ENCODE data around the gene MARCO.
"Not testable (repeated sequence)": the region's sequence is repeated elsewhere in the genome, so short reads cannot be mapped to it uniquely, and the experiment has no call there.

The MARCO gene

DNA sequence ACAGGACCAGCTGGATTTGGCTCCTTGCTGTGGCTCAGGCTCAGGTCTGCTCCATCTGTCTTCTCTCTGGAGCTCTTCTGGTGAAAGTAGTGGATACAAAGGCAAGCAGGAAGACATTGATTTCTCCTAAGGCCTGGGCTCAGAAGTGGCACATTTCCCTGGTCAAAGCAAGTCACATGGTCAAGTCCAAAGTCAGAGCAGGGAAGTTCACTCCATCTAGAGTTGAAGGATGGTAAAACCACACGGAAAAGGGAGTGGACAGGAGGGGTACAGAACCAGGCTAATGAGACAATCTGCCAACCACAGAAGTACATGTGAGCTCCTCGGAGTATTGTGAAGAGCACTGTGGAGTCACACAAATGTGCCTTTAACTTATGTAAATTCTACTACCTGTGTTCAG is 66.1 kb downstream of the MARCO start:
- DNase-seq = no peak

- no peak for DNase-seq
Observed at GRCh38 chr2:119009110-119009509, 67.1 kb downstream of the MARCO start.

GRCh38 chr2:119010336-119010735 is 68.3 kb downstream of the MARCO start:
- DNase-seq = no peak

DNA sequence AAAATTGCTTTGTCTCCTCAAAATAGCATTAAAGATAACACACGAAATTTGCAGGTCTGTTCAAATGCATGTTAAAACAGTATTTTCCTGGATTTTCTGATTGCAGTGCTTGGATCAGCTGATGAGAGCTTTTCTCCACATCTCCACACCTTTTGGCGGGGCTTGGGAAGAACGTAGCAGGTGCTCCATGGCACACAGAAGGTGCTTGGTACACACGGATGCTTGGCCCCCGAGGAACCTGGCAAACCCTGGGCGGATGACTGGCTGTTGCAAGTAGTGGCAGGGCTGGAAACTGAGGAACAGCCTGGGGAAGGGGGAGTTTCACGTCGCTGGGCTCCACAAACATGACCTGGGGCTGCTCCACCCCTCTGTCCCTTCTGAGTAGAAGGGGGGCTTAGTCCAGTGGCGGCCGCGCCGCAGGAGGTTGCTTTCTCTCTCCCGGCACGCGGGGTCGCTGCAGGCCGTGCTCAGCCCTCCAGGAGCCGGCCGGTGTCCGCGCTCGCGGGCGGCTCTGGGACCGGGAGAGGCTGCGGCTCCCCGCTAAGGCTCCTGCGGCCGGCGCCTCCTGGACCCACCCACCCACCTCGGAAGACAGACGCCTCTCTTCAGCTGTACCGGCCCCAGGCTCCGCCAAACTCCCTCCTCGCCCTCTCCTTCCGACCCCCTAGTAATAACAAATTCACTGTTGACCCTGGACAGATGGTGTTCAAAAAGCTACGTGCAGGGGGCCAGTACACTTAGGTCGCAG is 69.3 kb downstream of the MARCO start:
- DNase-seq = peak; percentile 8

DNA sequence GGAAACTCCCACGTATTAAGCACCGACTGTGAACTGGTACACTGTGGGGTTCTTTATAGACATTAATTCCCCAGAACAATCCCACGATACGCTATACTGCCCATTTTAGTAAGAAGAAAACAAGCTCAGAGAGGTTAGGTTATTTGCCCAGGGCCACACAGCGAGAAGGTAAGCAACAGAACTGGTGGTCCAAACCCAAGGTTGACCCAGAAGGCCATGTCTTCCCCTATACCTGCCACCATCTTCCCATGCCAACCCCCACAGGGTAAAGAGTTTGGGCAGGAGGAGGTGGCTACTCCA is 69.9 kb downstream of the MARCO start:
- no peak for DNase-seq

GRCh38 chr2:119012345-119013301 is 70.6 kb downstream of the MARCO start:
- DNase-seq = no peak

DNA sequence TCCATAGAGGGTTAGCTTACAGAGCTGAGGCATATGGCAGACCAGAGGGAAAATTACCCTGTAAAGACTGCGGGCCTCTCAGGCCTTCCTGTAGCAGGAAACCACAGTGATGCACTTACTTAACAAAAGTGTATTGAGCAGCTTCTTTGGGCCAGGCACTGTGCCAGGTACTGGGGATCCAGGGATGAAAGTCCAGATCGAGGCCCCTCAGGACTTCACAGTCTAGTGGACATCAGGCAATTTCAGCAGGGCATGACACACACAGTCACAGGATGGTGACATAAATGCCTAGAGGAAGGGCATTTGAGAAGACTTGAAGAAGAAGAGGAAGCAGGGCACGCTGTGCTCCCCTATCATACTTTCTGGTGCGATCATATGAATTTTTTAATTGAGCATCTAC is 71.7 kb downstream of the MARCO start:
- no peak for DNase-seq

DNA sequence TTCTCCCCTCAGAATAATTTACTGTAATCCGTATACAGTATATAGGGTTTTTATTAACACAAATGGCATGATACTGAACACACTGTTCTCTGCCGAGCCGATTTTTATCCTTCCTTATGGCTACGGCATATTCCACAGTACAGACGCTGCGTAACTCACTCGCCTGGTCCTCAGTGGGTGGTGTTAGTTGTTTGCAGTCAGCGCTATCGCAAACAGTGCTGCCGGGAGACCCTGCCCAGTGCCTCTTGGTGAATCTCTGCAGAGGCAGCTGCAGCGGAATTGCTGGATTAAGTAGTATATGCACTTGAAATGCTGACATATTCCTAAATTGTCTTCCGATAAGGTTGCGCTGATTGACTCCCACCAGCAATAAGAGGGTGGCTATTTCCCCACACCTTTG is 73.9 kb downstream of the MARCO start:
- no peak for DNase-seq

DNA sequence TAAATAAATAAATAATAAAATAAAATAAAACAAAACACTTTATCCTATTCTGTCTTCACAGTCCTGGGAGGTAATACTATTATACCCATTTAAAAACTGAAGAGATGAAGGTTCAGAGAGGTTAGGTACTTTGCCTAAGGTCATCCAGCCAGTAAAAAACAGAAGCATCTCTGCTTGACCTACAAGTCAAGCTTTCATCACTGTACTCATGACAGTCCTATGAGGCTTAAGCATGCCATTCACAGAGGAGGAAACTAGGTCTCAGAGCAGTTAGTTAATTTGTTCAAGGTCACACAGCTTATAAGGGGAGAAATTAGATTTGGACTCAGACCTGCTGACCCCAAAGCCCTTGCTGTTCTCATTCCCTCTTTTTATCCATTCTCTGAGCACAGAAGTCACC is 77.5 kb downstream of the MARCO start:
- DNase-seq = no peak

GRCh38 chr2:119022678-119023077 is 80.7 kb downstream of the MARCO start:
- no peak for DNase-seq

DNA sequence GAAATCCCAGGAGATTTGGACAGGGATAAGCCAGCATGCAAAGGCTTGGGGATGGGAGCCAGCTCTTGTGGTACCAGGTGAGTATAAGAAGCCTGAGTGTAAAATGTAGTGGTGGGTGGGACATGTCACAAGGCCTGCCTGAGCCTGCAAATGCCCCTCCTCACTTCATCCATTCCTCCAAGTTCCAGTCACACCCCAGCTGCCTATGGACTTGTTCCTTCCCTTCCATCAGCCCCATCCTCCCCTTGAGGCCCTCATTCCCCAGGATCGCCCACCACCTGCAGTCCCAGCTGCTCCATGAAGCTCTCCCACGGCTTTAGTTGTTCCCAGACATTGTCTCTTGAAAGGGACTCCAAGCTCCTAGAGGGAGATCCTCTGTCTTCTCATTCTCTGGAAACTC is 81.5 kb downstream of the MARCO start:
- DNase-seq = no peak

GRCh38 chr2:119024152-119024551 is 82.2 kb downstream of the MARCO start:
- DNase-seq = no peak

DNA sequence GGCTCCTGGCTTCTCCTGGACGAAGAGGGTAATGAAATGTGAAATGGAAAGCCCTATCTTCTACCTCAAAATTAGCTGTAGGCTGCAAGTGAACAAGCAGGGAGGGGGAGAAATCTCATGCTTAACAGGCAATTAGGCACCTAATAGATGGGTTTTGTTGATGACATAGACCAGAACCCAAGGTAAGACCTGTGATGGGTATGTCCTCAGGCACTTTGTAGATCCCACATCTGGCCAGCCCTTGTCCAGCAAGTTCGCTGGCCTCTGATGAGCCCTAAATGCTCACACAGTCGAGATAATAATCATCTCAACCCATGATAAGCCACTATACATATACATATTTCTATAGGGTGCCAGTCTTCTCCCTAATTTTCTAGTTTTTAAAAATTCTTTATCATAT is 82.6 kb downstream of the MARCO start:
- no peak for DNase-seq

- no peak for DNase-seq
Observed at GRCh38 chr2:119025013-119025412, 83.0 kb downstream of the MARCO start.

DNA sequence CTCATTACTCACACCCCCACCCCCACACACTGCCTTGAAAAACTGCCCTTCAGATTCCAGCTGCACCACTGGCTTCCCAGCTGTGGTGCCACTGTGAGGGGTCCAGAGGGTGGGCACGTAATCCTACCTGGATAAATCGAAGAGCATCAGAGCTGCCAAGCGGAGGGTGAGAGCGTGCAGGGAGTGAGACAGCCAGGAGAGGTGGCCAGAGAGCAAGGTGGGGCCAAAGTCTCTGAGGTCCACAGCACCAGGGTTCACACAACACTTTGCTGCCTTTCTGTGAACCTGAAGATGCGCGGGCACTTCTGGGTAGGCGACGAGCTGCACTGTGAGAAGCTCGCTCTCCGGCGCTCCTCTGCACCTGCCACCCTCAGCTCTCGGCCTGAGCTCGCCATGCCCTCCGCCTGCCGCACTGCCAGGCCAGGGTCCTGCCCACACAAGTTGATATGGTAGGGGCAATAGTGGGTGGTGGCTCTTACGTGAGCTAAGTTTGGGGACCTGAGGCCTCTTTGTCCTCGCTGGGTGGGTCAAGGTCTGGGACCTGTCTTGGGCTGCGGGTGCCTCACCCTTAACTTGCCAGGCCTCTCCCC is 83.9 kb downstream of the MARCO start:
- DNase-seq = no peak

DNA sequence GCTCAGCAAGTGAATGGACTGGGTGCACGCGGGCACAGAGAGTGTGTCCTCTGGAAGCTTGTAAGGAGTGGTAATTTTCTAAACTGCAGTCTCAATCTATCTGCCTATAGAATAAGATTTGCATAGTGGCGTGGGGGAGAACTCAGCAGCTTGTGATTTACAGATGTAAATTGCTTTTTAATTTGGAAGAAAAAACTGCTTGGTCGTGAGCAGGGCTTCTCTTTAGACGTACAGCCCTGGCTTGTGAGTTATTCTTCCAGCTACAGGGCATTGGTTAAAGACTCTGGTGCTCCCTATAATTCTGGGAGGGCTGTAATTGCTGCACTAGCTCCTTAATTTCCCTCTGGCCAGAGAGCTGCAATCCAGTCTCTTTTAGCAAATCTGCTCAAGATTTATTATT is 84.9 kb downstream of the MARCO start:
- DNase-seq = no peak

DNA sequence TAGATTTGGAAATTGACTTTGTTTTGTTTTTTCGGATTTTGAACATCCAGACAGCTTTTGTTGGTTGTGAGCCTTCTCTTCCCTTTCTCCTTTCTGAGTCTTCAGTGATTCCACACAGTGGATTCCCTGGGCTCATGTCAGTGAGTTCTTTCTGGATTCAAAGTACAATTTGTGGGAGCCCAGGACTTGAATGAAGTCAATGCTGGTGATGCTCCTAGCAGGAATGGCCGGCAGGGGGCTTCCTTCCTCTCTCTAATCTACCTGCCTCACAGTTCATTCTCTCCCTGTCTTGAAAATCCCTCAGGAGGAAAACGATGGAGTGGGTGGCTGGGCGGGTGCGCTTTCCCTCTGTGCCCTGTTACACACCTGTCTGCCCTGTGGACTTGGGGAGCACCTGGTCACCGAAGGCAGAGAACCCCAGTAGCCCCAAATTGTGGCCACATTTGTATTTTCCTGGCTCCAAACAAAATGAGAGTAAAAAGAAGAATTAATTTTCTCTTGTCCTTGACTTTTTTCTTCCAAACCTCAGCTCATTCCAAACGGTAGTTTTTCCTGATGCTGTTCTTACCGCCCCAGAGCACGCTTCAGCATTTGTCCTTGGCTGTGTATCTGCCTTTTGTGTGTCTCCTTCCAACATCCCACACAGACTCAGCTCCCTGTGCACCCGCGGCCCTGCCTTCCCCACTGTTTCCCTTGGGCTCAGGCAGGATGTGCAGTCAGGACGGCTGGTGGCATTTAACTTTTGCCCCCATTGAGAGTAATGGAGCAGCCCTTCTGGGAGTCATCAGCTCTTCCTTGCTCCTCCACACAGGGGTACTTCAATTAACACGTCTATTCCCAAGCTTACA is 86.6 kb downstream of the MARCO start:
- DNase-seq = no peak

DNA sequence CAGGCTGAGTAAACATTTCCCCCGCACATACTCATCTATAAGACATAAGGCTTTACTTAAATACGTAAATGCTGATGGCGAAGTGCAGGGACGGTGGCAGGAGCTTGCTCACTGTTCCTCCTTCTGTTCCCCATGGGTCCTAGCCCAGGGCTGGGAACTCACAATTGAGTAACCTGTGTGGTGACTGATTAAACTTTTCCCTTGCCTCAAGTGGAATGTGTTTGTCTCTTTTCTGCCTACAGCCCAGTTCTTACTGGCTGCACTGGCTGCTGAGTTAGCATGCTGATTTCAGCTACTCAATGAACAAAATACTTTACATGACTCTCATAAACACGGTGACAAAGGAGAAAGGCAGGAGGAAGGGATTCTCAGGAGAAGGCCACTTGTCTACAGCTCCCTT is 87.3 kb downstream of the MARCO start:
- DNase-seq = no peak

DNA sequence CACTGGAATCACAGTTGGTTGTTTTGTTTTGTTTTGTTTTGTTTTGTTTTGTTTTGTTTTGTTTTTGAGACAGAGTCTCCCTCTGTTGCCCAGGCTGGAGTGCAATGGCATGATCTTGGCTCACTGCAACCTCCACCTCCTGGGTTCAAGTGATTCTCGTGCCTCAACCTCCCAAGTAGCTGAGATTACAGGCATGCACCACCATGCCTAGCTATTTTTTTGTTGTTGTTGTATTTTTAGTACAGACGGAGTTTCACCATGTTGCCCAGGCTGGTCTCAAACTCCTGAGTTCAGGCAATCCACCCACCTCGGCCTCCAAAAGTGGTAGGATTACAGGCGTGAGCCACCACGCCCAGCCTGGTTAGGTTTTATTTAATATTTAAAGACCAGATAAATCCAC is 95.9 kb downstream of the MARCO start:
- DNase-seq = not testable (repeated sequence)

DNA sequence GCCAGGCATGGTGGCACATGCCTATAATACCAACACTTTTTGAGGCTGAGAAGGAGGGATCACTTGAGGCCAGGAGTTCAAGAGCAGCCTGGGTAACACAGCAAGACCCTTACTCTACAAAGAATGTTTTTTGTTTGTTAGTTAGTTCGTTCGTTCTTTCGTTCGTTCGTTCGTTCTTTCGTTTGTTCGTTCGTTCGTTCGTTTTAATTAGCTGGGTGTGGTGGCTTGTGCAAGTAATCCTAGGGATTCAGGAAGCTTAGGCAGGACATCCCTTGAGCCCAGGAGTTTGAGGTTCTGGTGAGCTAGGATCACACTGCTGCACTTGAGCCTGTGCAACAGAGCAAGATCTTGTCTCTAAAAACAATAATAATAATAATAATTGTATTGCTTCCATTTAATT is 98.7 kb downstream of the MARCO start:
- no peak for DNase-seq

Data from DMS153 (cell line).